HCT116 (cell line): ENCODE measurements around the gene PCNT. TPM values are rescaled to one million over a fixed set of nuclear protein-coding genes. Genes with fewer than 3 reads are reported as not detected.

Experiments used
- ATAC-seq: fragments of 200-7000 bp; cut with Tn5 transposase; 2 replicates; pipeline ENCODE4 v1.9.1; 2020; ENCODE audit warnings: mild to moderate bottlenecking, moderate library complexity
- BruUV-seq: library from RNA; stranded (reverse); fragments of 400-500 nt; replicated peaks from 2 replicates; lab custom pipeline; 2021; lab: Mats Ljungman, UMichigan
- CTCF ChIA-PET: fragments of 300-600 bp; sonication (Branson Sonifier 250); formaldehyde crosslinking; loops from one replicate; lab custom pipeline; 2021; ENCODE audit warnings: antibody characterized with exemption; lab: Charles Lee
- POLR2A ChIA-PET: fragments of 300-600, 350-600 bp; sonication (Branson Sonifier 250); formaldehyde crosslinking; loops from one replicate; lab custom pipeline; 2021; ENCODE audit warnings: antibody characterized with exemption; lab: Charles Lee
- RAD21 ChIA-PET, 2 experiments: fragments of 300-600 bp; sonication (Branson Sonifier 250); formaldehyde crosslinking; loops; one replicate each; lab custom pipeline; 2023; ENCODE audit warnings: low total read pairs in 2 of 2; ENCODE audit not compliant: uncharacterized antibody in 2 of 2, unreplicated experiment in 2 of 2, low non-redundant PET in 1 of 2; lab: Charles Lee
- DNase-seq: peaks from one replicate; pipeline ENCODE4 v3.0.0-alpha.2; 2010; ENCODE audit warnings: low read depth, low spot score
- H2AFZ ChIP-seq: fragments of 200-600 bp; shearing (Covaris generic), sonication (generic); 2 replicates; pipeline ENCODE4 v1.6.1; 2017; ENCODE audit warnings: low read depth, mixed run types, mixed read lengths, antibody characterized with exemption, low read length; ENCODE audit not compliant: poor library complexity, severe bottlenecking
- H3K27ac ChIP-seq: 2 replicates; pipeline ENCODE4 v1.5.1; 2012; ENCODE audit warnings: low read depth, low read length
- H3K27me3 ChIP-seq: fragments of 200-600 bp; sonication (generic); 2 replicates; pipeline ENCODE4 v1.6.1; 2016; ENCODE audit warnings: mixed run types, low read length, mixed read lengths; ENCODE audit not compliant: insufficient read depth
- H3K36me3 ChIP-seq, 2 experiments: fragments of 200-500 bp in 1 of 2; fragments of 200-600 bp in 1 of 2; sonication (Bioruptor generic) in 1 of 2; sonication (generic) in 1 of 2; 2 replicates each; pipeline versions ENCODE4 v1.5.1 to v1.6.1; 2014 to 2016; ENCODE audit warnings: low read length in 2 of 2, inconsistent platforms in 1 of 2, mixed read lengths in 1 of 2, mixed run types in 1 of 2; ENCODE audit not compliant: insufficient read depth in 2 of 2, control insufficient read depth in 1 of 2
- H3K4me1 ChIP-seq, 2 experiments: fragments of 200-600 bp in 1 of 2; sonication (generic) in 1 of 2; 2 replicates each; pipeline versions ENCODE4 v1.5.1 to v1.6.1; 2012 to 2017; ENCODE audit warnings: low read length in 2 of 2, inconsistent platforms in 1 of 2, mild to moderate bottlenecking in 1 of 2, mixed read lengths in 1 of 2, mixed run types in 1 of 2, moderate library complexity in 1 of 2; ENCODE audit not compliant: insufficient read depth in 2 of 2, control insufficient read depth in 1 of 2
- H3K4me2 ChIP-seq: fragments of 200-600 bp; sonication (generic); 2 replicates; pipeline ENCODE4 v1.6.1; 2017; ENCODE audit warnings: mixed run types, low read length, mixed read lengths
- H3K4me3 ChIP-seq, 2 experiments: fragments of 200-600 bp in 1 of 2; sonication (generic) in 1 of 2; replicated peaks in 1 of 2; 2 replicates each; pipeline ENCODE4 v1.5.1; 2011 to 2016; ENCODE audit warnings: low read length in 2 of 2, control low read depth in 1 of 2, low read depth in 1 of 2, mild to moderate bottlenecking in 1 of 2, mixed read lengths in 1 of 2, mixed run types in 1 of 2
- H3K79me2 ChIP-seq: fragments of 200-600 bp; sonication (generic); 2 replicates; pipeline ENCODE4 v1.6.1; 2017; ENCODE audit warnings: mild to moderate bottlenecking, mixed run types, low read length, moderate library complexity, mixed read lengths; ENCODE audit not compliant: insufficient read depth
- H3K9ac ChIP-seq: fragments of 200-600 bp; sonication (generic); 2 replicates; pipeline ENCODE4 v1.6.1; 2016; ENCODE audit warnings: low read length, mixed read lengths
- H3K9me2 ChIP-seq: fragments of 200-600 bp; sonication (generic), shearing (Covaris generic); 2 replicates; pipeline ENCODE4 v1.6.1; 2017; ENCODE audit warnings: mixed run types, mild to moderate bottlenecking, moderate library complexity; ENCODE audit not compliant: insufficient read depth
- H3K9me3 ChIP-seq, 2 experiments: fragments of 200-500 bp in 1 of 2; fragments of 200-600 bp in 1 of 2; sonication (Bioruptor generic) in 1 of 2; sonication (generic) in 1 of 2; 2 replicates each; pipeline ENCODE4 v1.6.1; 2014 to 2017; ENCODE audit warnings: low read length in 2 of 2, mixed read lengths in 2 of 2, inconsistent platforms in 1 of 2, low read depth in 1 of 2, mild to moderate bottlenecking in 1 of 2, mixed run types in 1 of 2, moderate library complexity in 1 of 2; ENCODE audit not compliant: control insufficient read depth in 1 of 2, insufficient read depth in 1 of 2
- H4K20me1 ChIP-seq: fragments of 200-600 bp; sonication (generic), shearing (Covaris generic); 2 replicates; pipeline ENCODE4 v1.6.1; 2017; ENCODE audit warnings: mixed run types, mild to moderate bottlenecking, moderate library complexity; ENCODE audit not compliant: insufficient read depth
- ATF3 ChIP-seq: IDR thresholded peaks from 2 replicates; pipeline ENCODE4 v1.6.1; 2012
- CBX3 ChIP-seq: IDR thresholded peaks from 2 replicates; pipeline ENCODE4 v1.6.1; 2012; ENCODE audit warnings: low read depth
- CEBPB ChIP-seq: IDR thresholded peaks from 2 replicates; pipeline ENCODE4 v1.6.1; 2012; ENCODE audit warnings: low read depth
- CTCF ChIP-seq, 3 experiments: fragments of 200-600 bp in 1 of 3; sonication (generic) in 1 of 3; IDR thresholded peaks in 2 of 3; conservative IDR thresholded peaks in 1 of 3; 2 replicates each; pipeline ENCODE4 v1.5.1; 2012 to 2017; ENCODE audit warnings: low read depth in 2 of 3, low read length in 2 of 3, antibody characterized with exemption in 1 of 3, borderline replicate concordance in 1 of 3, control low read depth in 1 of 3, mild to moderate bottlenecking in 1 of 3, mixed read lengths in 1 of 3, mixed run types in 1 of 3, moderate library complexity in 1 of 3; ENCODE audit not compliant: insufficient read depth in 1 of 3
- ELF1 ChIP-seq: IDR thresholded peaks from 2 replicates; pipeline ENCODE4 v1.6.1; 2012; ENCODE audit warnings: low read depth, borderline replicate concordance
- JUND ChIP-seq: IDR thresholded peaks from 2 replicates; pipeline ENCODE4 v1.6.1; 2012
- SP1 ChIP-seq: IDR thresholded peaks from 2 replicates; pipeline ENCODE4 v1.6.1; 2012; ENCODE audit warnings: low read depth
- TCF7L2 ChIP-seq: IDR thresholded peaks from 2 replicates; pipeline ENCODE4 v1.7.0; 2011; ENCODE audit warnings: borderline replicate concordance, inconsistent platforms; ENCODE audit not compliant: insufficient read depth, insufficient read length; ENCODE audit errors: extremely low read depth
- YY1 ChIP-seq: IDR thresholded peaks from 2 replicates; pipeline ENCODE4 v1.6.1; 2011; ENCODE audit warnings: low read length, low read depth, moderate library complexity, mild to moderate bottlenecking; ENCODE audit not compliant: insufficient replicate concordance; ENCODE audit errors: extremely low read depth
- ZBTB33 ChIP-seq: IDR thresholded peaks from 2 replicates; pipeline ENCODE4 v1.6.1; 2011; ENCODE audit warnings: mild to moderate bottlenecking, low read length, moderate library complexity; ENCODE audit not compliant: insufficient replicate concordance; ENCODE audit errors: extremely low read depth
- ZFX ChIP-seq: fragments of 450-650 bp; IDR thresholded peaks from 2 replicates; pipeline ENCODE4 v1.6.1; 2017
- intact Hi-C: fragments of 100-400 bp; cut with micrococcal nuclease; formaldehyde crosslinking; loops from 2 replicates; pipeline ENCODE4 v1.10.0; 2022
- total RNA-seq: library from RNA; stranded (reverse); gene quantifications from one replicate; pipeline ENCODE4 v1.2.1, GENCODE V29; 2021; ENCODE audit not compliant: unreplicated experiment

PCNT gene
- total RNA-seq, 1 experiment from 2014 or later = 43.6 TPM

GRCh38 chr21:46475296-46475695 lies 151.3 kb downstream of the PCNT start:
- Histone ChIP-seq H3K27ac (no peak overlapping the region), H3K27me3 (no peaks in the 10 kb centered on the region), H4K20me1 (no peaks in the 10 kb centered on the region), H2AFZ (no peak overlapping the region)
- no TSS peak for BruUV-seq
- RAD21 ChIA-PET = no interaction called here
- CTCF ChIA-PET = no interaction called here
- no peak for TF ChIP-seq ZFX
- no peak for TF ChIP-seq ATF3
- TF ChIP-seq YY1 = no peak
- TF ChIP-seq CTCF (IDR thresholded peaks at IDR 0.05 in 2 of 3, conservative IDR thresholded peaks at IDR 0.05 in 1 of 3; ENCODE audit: borderline replicate concordance in 1 of 3, insufficient read depth in 1 of 3, low read depth in 2 of 3, low read length in 2 of 3) = no peak
- no peak for TF ChIP-seq CEBPB
- TF ChIP-seq SP1 = no peak
- TF ChIP-seq, all 23 proteins: peak for 0
- no peaks in the 10 kb centered on the region for H3K9me3 ChIP-seq
- no peak overlapping the region for H3K4me2 ChIP-seq
- no peaks in the 10 kb centered on the region for H3K36me3 ChIP-seq
- POLR2A ChIA-PET = no interaction called here
- intact Hi-C loops = no loop called here
- H3K79me2 ChIP-seq = peaks cover 14% of the 10 kb centered on the region
- no peaks in the 10 kb centered on the region for H3K9me2 ChIP-seq
- no peak for ATAC-seq
- H3K9ac ChIP-seq = no peak overlapping the region
- no peak overlapping the region for H3K4me3 ChIP-seq
- no peaks in the 10 kb centered on the region for H3K4me1 ChIP-seq
- DNase-seq = no peak

GRCh38 chr21:46477765-46478164 lies 153.8 kb downstream of the PCNT start:
- Histone ChIP-seq H3K79me2 (peaks cover 13% of the 10 kb centered on the region), H3K4me3 (no peak overlapping the region), H4K20me1 (no peaks in the 10 kb centered on the region), H3K27me3 (no peaks in the 10 kb centered on the region), H3K9me3 (no peaks in the 10 kb centered on the region), H3K9me2 (no peaks in the 10 kb centered on the region), H3K4me1 (no peaks in the 10 kb centered on the region), H3K4me2 (no peak overlapping the region), H3K36me3 (no peaks in the 10 kb centered on the region), H3K9ac (no peak overlapping the region), H3K27ac (no peak overlapping the region), H2AFZ (no peak overlapping the region)
- no TSS peak for BruUV-seq
- intact Hi-C loops = no loop called here
- POLR2A ChIA-PET = no interaction called here
- RAD21 ChIA-PET = no interaction called here
- CTCF ChIA-PET = no interaction called here
- ATAC-seq (no peak), DNase-seq (no peak)
- TF ChIP-seq TCF7L2 (no peak), CBX3 (no peak), JUND (no peak), ZFX (no peak), ZBTB33 (no peak), ELF1 (no peak)
